Smooth muscle cell (in vitro differentiated cells): ENCODE data around the gene NCOA1. TPM values are rescaled to one million over a fixed set of nuclear protein-coding genes. Genes with fewer than 3 reads are reported as not detected.

ENCODE experiments used
- DNase-seq: peaks from one replicate; lab custom pipeline; 2025; ENCODE audit not compliant: unreplicated experiment; lab: John Stamatoyannopoulos, UW
- H2AFZ ChIP-seq: fragments of 200-600 bp; sonication (generic); 2 replicates; pipeline ENCODE4 v1.6.0; 2016; ENCODE audit warnings: antibody characterized with exemption, low read depth, mild to moderate bottlenecking
- H3F3A ChIP-seq: fragments of 200-600 bp; sonication (generic); 2 replicates; pipeline ENCODE4 v1.6.0; 2017; ENCODE audit warnings: antibody characterized with exemption, low read depth
- H3K27ac ChIP-seq: fragments of 200-600 bp; sonication (generic); 2 replicates; pipeline ENCODE4 v1.5.1; 2016; ENCODE audit warnings: low read depth, mild to moderate bottlenecking
- H3K27me3 ChIP-seq: fragments of 200-600 bp; sonication (generic); 2 replicates; pipeline ENCODE4 v1.6.1; 2016; ENCODE audit warnings: low read depth, mild to moderate bottlenecking
- H3K36me3 ChIP-seq: fragments of 200-600 bp; sonication (generic); 2 replicates; pipeline ENCODE4 v1.5.1; 2016; ENCODE audit warnings: low read depth
- H3K4me1 ChIP-seq: fragments of 200-600 bp; sonication (generic); 2 replicates; pipeline ENCODE4 v1.5.1; 2016; ENCODE audit warnings: low read depth
- H3K4me2 ChIP-seq: fragments of 200-600 bp; sonication (generic); 2 replicates; pipeline ENCODE4 v1.6.0; 2016; ENCODE audit warnings: mild to moderate bottlenecking
- H3K4me3 ChIP-seq: fragments of 200-600 bp; sonication (generic); 2 replicates; pipeline ENCODE4 v1.5.1; 2016; ENCODE audit warnings: mild to moderate bottlenecking
- H3K79me2 ChIP-seq: fragments of 200-600 bp; sonication (generic); 2 replicates; pipeline ENCODE4 v1.6.0; 2016; ENCODE audit warnings: low read depth, mild to moderate bottlenecking
- H3K9ac ChIP-seq: fragments of 200-600 bp; sonication (generic); 2 replicates; pipeline ENCODE4 v1.6.0; 2016; ENCODE audit warnings: low read depth
- H3K9me3 ChIP-seq: fragments of 200-600 bp; sonication (generic); replicated peaks from 2 replicates; pipeline ENCODE4 v1.5.1; 2016; ENCODE audit warnings: low read depth
- H4K20me1 ChIP-seq: fragments of 200-600 bp; sonication (generic); 2 replicates; pipeline ENCODE4 v1.6.0; 2016; ENCODE audit warnings: low read depth
- CTCF ChIP-seq: fragments of 200-600 bp; sonication (generic); IDR thresholded peaks from 2 replicates; pipeline ENCODE4 v1.5.1; 2017; ENCODE audit warnings: borderline replicate concordance, mild to moderate bottlenecking, antibody characterized with exemption; ENCODE audit not compliant: insufficient read depth, poor library complexity, severe bottlenecking
- WGBS: methylation state at CpG from one replicate; pipeline ENCODE4 v1.1.7; 2016; ENCODE audit warnings: low lambda C conversion rate; 5-methylcytosine and 5-hydroxymethylcytosine counted together
- polyA plus RNA-seq: library from polyadenylated mRNA; unstranded; fragments of >200 nt; fragmentation: Nextera tagmentation; extraction: Ambion mirVana; gene quantifications from 2 replicates; pipeline ENCODE4 v1.2.1, GENCODE V29; 2016
- total RNA-seq: library from RNA; depleted of rRNA; stranded (reverse); fragments of >200 nt; gene quantifications from 2 replicates; pipeline ENCODE4 v1.2.3, GENCODE V29; 2014

Gene NCOA1
- total and polyA plus RNA-seq, 2 experiments from 2014 or later = 8.5 to 21.0 TPM

GRCh38 chr2:24570225-24570624, 79.2 kb downstream of the NCOA1 start:
- peaks cover 10% of the 10 kb centered on the region for H3K79me2 ChIP-seq
- no peaks in the 10 kb centered on the region for H4K20me1 ChIP-seq
- no peak overlapping the region for H3K27ac ChIP-seq
- no peak overlapping the region for H3K4me2 ChIP-seq
- no peak for TF ChIP-seq CTCF
- H3K4me3 ChIP-seq = no peak overlapping the region
- H3K27me3 ChIP-seq = no peaks in the 10 kb centered on the region
- no peaks in the 10 kb centered on the region for H3F3A ChIP-seq
- no peak overlapping the region for H3K9ac ChIP-seq
- H3K36me3 ChIP-seq = no peaks in the 10 kb centered on the region
- 100% methylated on average over 1 of the region's 1 CpG for WGBS
- H3K9me3 ChIP-seq = no peaks in the 10 kb centered on the region
- H2AFZ ChIP-seq = no peak overlapping the region
- no peaks in the 10 kb centered on the region for H3K4me1 ChIP-seq
- DNase-seq = no peak

- H3K9ac ChIP-seq = no peak overlapping the region
- H3K4me1 ChIP-seq = no peaks in the 10 kb centered on the region
- H4K20me1 ChIP-seq = peaks cover 4% of the 10 kb centered on the region
- no peak overlapping the region for H2AFZ ChIP-seq
- no peaks in the 10 kb centered on the region for H3K27me3 ChIP-seq
- no peaks in the 10 kb centered on the region for H3K36me3 ChIP-seq
- no peak overlapping the region for H3K4me2 ChIP-seq
- DNase-seq = no peak
- peaks cover 11% of the 10 kb centered on the region for H3K79me2 ChIP-seq
- H3F3A ChIP-seq = no peaks in the 10 kb centered on the region
- H3K27ac ChIP-seq = no peak overlapping the region
- no peak overlapping the region for H3K4me3 ChIP-seq
- 66% methylated on average over 2 of the region's 2 CpGs for WGBS
- no peak for TF ChIP-seq CTCF
- no peaks in the 10 kb centered on the region for H3K9me3 ChIP-seq
Observed at GRCh38 chr2:24571828-24572442, 80.9 kb downstream of the NCOA1 start.

GRCh38 chr2:24576146-24576545, 85.1 kb downstream of the NCOA1 start:
- no peak for TF ChIP-seq CTCF
- no peak for DNase-seq
- no peak overlapping the region for H3K27ac ChIP-seq
- no peaks in the 10 kb centered on the region for H3K27me3 ChIP-seq
- no peak overlapping the region for H2AFZ ChIP-seq
- no peaks in the 10 kb centered on the region for H3K36me3 ChIP-seq
- no peaks in the 10 kb centered on the region for H3F3A ChIP-seq
- H3K4me2 ChIP-seq = no peak overlapping the region
- H3K9ac ChIP-seq = no peak overlapping the region
- peaks cover 25% of the 10 kb centered on the region for H3K4me1 ChIP-seq
- H4K20me1 ChIP-seq = peaks cover 19% of the 10 kb centered on the region
- peaks cover 11% of the 10 kb centered on the region for H3K79me2 ChIP-seq
- H3K4me3 ChIP-seq = no peak overlapping the region
- no peaks in the 10 kb centered on the region for H3K9me3 ChIP-seq

- no peaks in the 10 kb centered on the region for H3K36me3 ChIP-seq
- no peak overlapping the region for H3K27ac ChIP-seq
- no peak for TF ChIP-seq CTCF
- H3K27me3 ChIP-seq = no peaks in the 10 kb centered on the region
- H3F3A ChIP-seq = no peaks in the 10 kb centered on the region
- H4K20me1 ChIP-seq = peaks cover 24% of the 10 kb centered on the region
- 94% methylated on average over 1 of the region's 1 CpG for WGBS
- no peak overlapping the region for H3K4me3 ChIP-seq
- H3K4me2 ChIP-seq = no peak overlapping the region
- H2AFZ ChIP-seq = no peak overlapping the region
- H3K9me3 ChIP-seq = no peaks in the 10 kb centered on the region
- DNase-seq = no peak
- H3K4me1 ChIP-seq = peaks cover 27% of the 10 kb centered on the region
- H3K9ac ChIP-seq = no peak overlapping the region
- peaks cover 11% of the 10 kb centered on the region for H3K79me2 ChIP-seq
Observed at GRCh38 chr2:24576617-24577016, 85.6 kb downstream of the NCOA1 start.
